ENCODE results near the gene ARHGAP4. TPM values are rescaled to one million over a fixed set of nuclear protein-coding genes. Genes with fewer than 3 reads are reported as not detected.

ARHGAP4 gene
- total and polyA plus RNA-seq, 2 of the 4 experiments (the other 2 are of a cell fraction) = 0.18 to 0.72 TPM

DNA sequence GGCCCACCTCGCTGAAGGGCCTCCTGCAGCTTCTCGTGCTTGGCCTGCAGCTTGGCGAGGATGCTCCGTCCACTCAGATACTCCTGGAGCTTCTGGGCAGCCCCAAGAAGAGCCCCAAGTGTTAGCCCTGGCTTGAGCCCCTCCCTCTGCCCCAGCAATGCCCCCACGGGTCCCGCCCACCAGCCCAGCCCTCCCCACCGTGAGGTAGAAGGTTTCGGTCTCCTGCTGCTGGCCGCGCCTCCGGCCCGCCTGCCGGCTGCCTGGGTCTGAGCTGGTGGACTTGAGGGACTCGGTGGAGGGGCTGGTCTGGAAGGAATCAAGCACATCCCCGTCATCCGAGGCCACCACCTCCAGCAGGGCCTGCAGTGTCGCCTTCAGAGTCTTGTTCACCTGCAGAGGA is 12.9 kb downstream of the ARHGAP4 start:
- no peak overlapping the region for H2BK5ac ChIP-seq (ENCODE audit: low read depth, low read length, poor library complexity, severe bottlenecking)
- DNase-seq = no peak
- H3K4me1 ChIP-seq (ENCODE audit: control insufficient read depth, insufficient read depth, low read length) = no peaks in the 10 kb centered on the region
- ChIA-PET CTCF (no interaction called here), POLR2A (ENCODE audit: unreplicated experiment) (no interaction called here)
- no peak overlapping the region for H3K14ac ChIP-seq (replicated peaks; ENCODE audit: low read depth, low read length)
- no peak overlapping the region for H3K4me3 ChIP-seq (ENCODE audit: insufficient read depth, low read depth, low read length)
- H3K4ac ChIP-seq (ENCODE audit: low read depth, low read length) = no peak overlapping the region
- H3K9ac ChIP-seq (ENCODE audit: low read depth, low read length) = no peak overlapping the region
- peaks cover 19% of the 10 kb centered on the region for H3K27me3 ChIP-seq (ENCODE audit: control insufficient read depth, insufficient read depth, low read length)
- intact Hi-C loops (cut with micrococcal nuclease) = no loop called here
- H3K9me3 ChIP-seq (ENCODE audit: control insufficient read depth, insufficient read depth, low read length) = no peaks in the 10 kb centered on the region; the same call in 1 of the 2 replicates
- H2BK15ac ChIP-seq (ENCODE audit: low read depth, low read length) = no peak overlapping the region
- H2AK9ac ChIP-seq (replicated peaks; ENCODE audit: low read depth, low read length, poor library complexity) = no peak overlapping the region
- no peak overlapping the region for H4K5ac ChIP-seq (ENCODE audit: low read depth, low read length)
- H3K56ac ChIP-seq (ENCODE audit: extremely low read depth, insufficient read depth, low read length) = no peak overlapping the region
- no peak overlapping the region for H2BK120ac ChIP-seq (ENCODE audit: low read depth, low read length)
- ATAC-seq (ENCODE audit: low read depth) = no peak
- H4K8ac ChIP-seq (ENCODE audit: low read depth in 2 of 2, low read length in 2 of 2) = no peak overlapping the region
- no peak overlapping the region for H2BK20ac ChIP-seq (ENCODE audit: low read depth, low read length)
- H2AK5ac ChIP-seq (ENCODE audit: low read depth, low read length) = no peak overlapping the region
- H3K36me3 ChIP-seq (ENCODE audit: control insufficient read depth, insufficient read depth, low read length) = no peaks in the 10 kb centered on the region
- no peaks in the 10 kb centered on the region for H3K9me1 ChIP-seq (ENCODE audit: insufficient read depth, low read length)
- H3K18ac ChIP-seq (ENCODE audit: low read depth, low read length) = no peak overlapping the region
- no peaks in the 10 kb centered on the region for H4K20me1 ChIP-seq (ENCODE audit: insufficient read depth, low read length)
- TF ChIP-seq, protein P1, sequence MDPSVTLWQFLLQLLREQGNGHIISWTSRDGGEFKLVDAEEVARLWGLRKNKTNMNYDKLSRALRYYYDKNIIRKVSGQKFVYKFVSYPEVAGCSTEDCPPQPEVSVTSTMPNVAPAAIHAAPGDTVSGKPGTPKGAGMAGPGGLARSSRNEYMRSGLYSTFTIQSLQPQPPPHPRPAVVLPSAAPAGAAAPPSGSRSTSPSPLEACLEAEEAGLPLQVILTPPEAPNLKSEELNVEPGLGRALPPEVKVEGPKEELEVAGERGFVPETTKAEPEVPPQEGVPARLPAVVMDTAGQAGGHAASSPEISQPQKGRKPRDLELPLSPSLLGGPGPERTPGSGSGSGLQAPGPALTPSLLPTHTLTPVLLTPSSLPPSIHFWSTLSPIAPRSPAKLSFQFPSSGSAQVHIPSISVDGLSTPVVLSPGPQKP (IDR thresholded peaks at IDR 0.05; ENCODE audit: borderline replicate concordance, low read depth, low read length) = no peak
- TF ChIP-seq NFE2L2 (IDR thresholded peaks at IDR 0.05; ENCODE audit: low read depth, low read length) (no peak), RFX5 (IDR thresholded peaks at IDR 0.05; ENCODE audit: low read depth, low read length) (no peak), SMC3 (IDR thresholded peaks at IDR 0.05; ENCODE audit: low read depth, low read length) (no peak), MAFK (IDR thresholded peaks at IDR 0.05; ENCODE audit: low read depth, low read length) (no peak), MXI1 (IDR thresholded peaks at IDR 0.05; ENCODE audit: borderline replicate concordance, low read depth, low read length) (no peak), FOS (IDR thresholded peaks at IDR 0.05; ENCODE audit: low read depth, low read length) (no peak)
- TF ChIP-seq, protein P2, sequence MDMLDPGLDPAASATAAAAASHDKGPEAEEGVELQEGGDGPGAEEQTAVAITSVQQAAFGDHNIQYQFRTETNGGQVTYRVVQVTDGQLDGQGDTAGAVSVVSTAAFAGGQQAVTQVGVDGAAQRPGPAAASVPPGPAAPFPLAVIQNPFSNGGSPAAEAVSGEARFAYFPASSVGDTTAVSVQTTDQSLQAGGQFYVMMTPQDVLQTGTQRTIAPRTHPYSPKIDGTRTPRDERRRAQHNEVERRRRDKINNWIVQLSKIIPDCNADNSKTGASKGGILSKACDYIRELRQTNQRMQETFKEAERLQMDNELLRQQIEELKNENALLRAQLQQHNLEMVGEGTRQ (IDR thresholded peaks at IDR 0.05; ENCODE audit: low read depth, low read length) = no peak
- in situ Hi-C loops (cut with MboI; ENCODE audit: low sequenced_read_pairs) = loop anchor here (25.0 kb wide), 1 partner anchor 951 kb away; no protein-coding TSS in a partner anchor
- no peak overlapping the region for H4K91ac ChIP-seq (ENCODE audit: insufficient read depth, low read depth, low read length)
- no peak overlapping the region for H3K27ac ChIP-seq (ENCODE audit: insufficient read depth, low read length)
- H3K79me1 ChIP-seq (ENCODE audit: low read depth in 1 of 2, low read length in 2 of 2) = no peaks in the 10 kb centered on the region
- H3K4me2 ChIP-seq (ENCODE audit: low read depth, low read length) = no peak overlapping the region
- WGBS, 2 experiments (ENCODE audit: extremely low coverage in 2 of 2, insufficient read length in 1 of 2) = 80% methylated on average over 1 of the region's 17 CpGs; no CpG with 5 or more reads in 1 of the 2 experiments
- no peak overlapping the region for H2AFZ ChIP-seq (replicated peaks; ENCODE audit: low read length, poor library complexity)
- BruUV-seq (replicated peaks) = no TSS peak
- dilution Hi-C loops (cut with HindIII; ENCODE audit: low sequenced_read_pairs, unreplicated experiment) = no loop called here
- H3K23ac ChIP-seq (ENCODE audit: low read depth, low read length) = no peak overlapping the region

All from IMR-90 (cell line).